Stomach (tissue), 9 donors: Measurements from ENCODE around the gene SRSF3. TPM values are rescaled to one million over a fixed set of nuclear protein-coding genes. Genes with fewer than 3 reads are reported as not detected.

Experiments used
- DNase-seq, 2 donors: peaks; one replicate each; pipeline versions ENCODE4 v3.0.0 to v3.0.0-alpha.2; 2013 to 2019
- H3K27ac ChIP-seq, 5 donors: fragments of 200-600 bp in 4 of 5; sonication (generic) in 4 of 5; one replicate each; pipeline ENCODE4 v1.5.1; 2013 to 2019; ENCODE audit warnings: mild to moderate bottlenecking in 1 of 5, moderate library complexity in 1 of 5
- H3K27me3 ChIP-seq, 3 donors: fragments of 200-600 bp; sonication (generic); one replicate each; pipeline ENCODE4 v1.5.1; 2017 to 2019; ENCODE audit warnings: mixed run types in 1 of 3
- H3K36me3 ChIP-seq, 4 donors: fragments of 200-600 bp; sonication (generic); 1 replicate in 3 of 4; 2 replicates in 1 of 4; pipeline ENCODE4 v1.5.1; 2016 to 2019
- H3K4me1 ChIP-seq, 4 donors: fragments of 200-600 bp; sonication (generic); one replicate each; pipeline ENCODE4 v1.5.1; 2016 to 2019
- H3K4me3 ChIP-seq, 4 donors: fragments of 200-600 bp; sonication (generic) in 3 of 4; one replicate each; pipeline ENCODE4 v1.5.1; 2016 to 2019; ENCODE audit warnings: mild to moderate bottlenecking in 1 of 4
- H3K9me3 ChIP-seq, 4 donors: fragments of 200-600 bp; sonication (generic); one replicate each; pipeline ENCODE4 v1.5.1; 2016 to 2019
- EP300 ChIP-seq: sonication (generic); formaldehyde crosslinking; IDR thresholded peaks from one replicate; pipeline ENCODE4 v1.6.1; 2017; ENCODE audit warnings: antibody characterized with exemption
- POLR2A ChIP-seq, 4 donors: fragments of 450-650 bp; IDR thresholded peaks; one replicate each; pipeline ENCODE4 v1.6.1; 2016; ENCODE audit warnings: antibody characterized with exemption in 4 of 4, control low read depth in 2 of 4, mild to moderate bottlenecking in 1 of 4, moderate library complexity in 1 of 4
- POLR2AphosphoS5 ChIP-seq, 3 donors: sonication (generic); formaldehyde crosslinking; IDR thresholded peaks; one replicate each; pipeline ENCODE4 v1.6.1; 2016; ENCODE audit warnings: antibody characterized with exemption in 3 of 3
- WGBS, 5 donors: extraction: QIAGEN DNeasy Blood & Tissue Kit in 3 of 5; methylation state at CpG; one replicate each; pipeline versions ENCODE4 v1.1.5 to v1.1.7; 2013 to 2018; 5-methylcytosine and 5-hydroxymethylcytosine counted together
- intact Hi-C: fragments of 100-400 bp; cut with DNase I; formaldehyde crosslinking; loops from one replicate; pipeline ENCODE4 v1.15.1; 2023; ENCODE audit warnings: low total_unique reads
- polyA plus RNA-seq, 3 donors: library from polyadenylated mRNA; stranded (reverse); fragments of 200-250 nt; gene quantifications; one replicate each; pipeline ENCODE4 v1.2.3, GENCODE V29; 2013
- total RNA-seq, 5 donors: library from RNA; depleted of rRNA; stranded (reverse); fragments of >200 nt; gene quantifications; one replicate each; pipeline versions ENCODE4 v1.1.0 to v1.2.3, GENCODE V29; 2014 to 2016
- TF ChIP-seq, protein P1 (sequence below), 7 experiments: fragments of 450-650 bp in 4 of 7; fragments of 200-600 bp in 3 of 7; sonication (generic) in 3 of 7; IDR thresholded peaks; one replicate each; pipeline ENCODE4 v1.5.1; 2016 to 2019; ENCODE audit warnings: antibody characterized with exemption in 7 of 7, control low read depth in 2 of 7, mild to moderate bottlenecking in 1 of 7
- donor health status: healthy with polysubstance abuse.
- donor health status: Bipolar disorder and iron deficiency.
- donor health status: healthy.

SRSF3 gene
- total and polyA plus RNA-seq, 8 donors, result 77.2 to 250 (median 146) TPM

DNA sequence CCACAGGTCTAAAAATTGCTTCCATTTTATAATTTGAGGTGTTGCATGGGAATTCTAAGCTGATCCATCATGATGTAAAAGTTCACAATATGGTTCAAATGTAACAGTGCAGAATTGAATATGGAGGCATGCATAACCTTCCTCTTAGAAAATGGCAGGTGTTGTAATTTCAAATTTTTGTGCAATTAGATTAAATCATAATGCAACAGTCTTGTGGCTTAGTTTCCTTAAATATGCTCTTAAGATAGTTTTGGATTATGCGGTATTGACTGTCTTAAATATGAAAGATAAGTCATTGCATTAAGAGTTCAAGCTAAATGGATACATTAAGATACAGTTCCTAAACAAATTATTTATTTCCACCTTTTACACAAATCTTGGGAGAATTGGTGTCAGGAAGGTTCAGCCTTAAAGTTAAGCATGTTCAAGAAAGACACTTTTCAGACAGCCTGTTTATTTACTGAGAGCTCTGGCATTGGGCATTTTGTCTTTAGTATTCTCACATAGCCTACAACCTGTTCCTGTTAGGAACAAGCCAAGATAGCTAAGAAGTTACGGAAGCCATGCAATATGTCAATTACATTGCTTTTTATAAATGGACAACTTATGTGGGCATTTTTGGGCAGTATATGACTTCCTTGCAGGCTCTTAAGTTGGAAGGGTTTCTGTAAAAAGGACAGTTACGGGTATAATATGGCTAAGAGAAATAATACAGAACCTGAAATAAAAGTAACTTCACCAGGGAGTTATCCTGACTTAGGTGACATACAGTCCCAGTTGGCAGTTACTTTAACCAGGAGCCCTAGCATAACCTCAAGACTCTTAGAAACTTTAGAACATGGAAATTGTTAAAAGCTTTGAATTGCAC lies 9.3 kb downstream of the SRSF3 start:
- intact Hi-C loops, result no loop called here
- Histone ChIP-seq H3K9me3 (no peaks in the 10 kb centered on the region), H3K27me3 (no peaks in the 10 kb centered on the region), H3K36me3 (peaks cover 89 to 100% (median 99%) of the 10 kb centered on the region in 4 donors), H3K4me1 (peaks cover 80 to 100% (median 95%) of the 10 kb centered on the region in 4 donors), H3K4me3 (no peak overlapping the region), H3K27ac (peak overlapping the region in 2 of 5 donors; percentile 31 to 68)
- no peak for DNase-seq
- TF ChIP-seq, protein P1, sequence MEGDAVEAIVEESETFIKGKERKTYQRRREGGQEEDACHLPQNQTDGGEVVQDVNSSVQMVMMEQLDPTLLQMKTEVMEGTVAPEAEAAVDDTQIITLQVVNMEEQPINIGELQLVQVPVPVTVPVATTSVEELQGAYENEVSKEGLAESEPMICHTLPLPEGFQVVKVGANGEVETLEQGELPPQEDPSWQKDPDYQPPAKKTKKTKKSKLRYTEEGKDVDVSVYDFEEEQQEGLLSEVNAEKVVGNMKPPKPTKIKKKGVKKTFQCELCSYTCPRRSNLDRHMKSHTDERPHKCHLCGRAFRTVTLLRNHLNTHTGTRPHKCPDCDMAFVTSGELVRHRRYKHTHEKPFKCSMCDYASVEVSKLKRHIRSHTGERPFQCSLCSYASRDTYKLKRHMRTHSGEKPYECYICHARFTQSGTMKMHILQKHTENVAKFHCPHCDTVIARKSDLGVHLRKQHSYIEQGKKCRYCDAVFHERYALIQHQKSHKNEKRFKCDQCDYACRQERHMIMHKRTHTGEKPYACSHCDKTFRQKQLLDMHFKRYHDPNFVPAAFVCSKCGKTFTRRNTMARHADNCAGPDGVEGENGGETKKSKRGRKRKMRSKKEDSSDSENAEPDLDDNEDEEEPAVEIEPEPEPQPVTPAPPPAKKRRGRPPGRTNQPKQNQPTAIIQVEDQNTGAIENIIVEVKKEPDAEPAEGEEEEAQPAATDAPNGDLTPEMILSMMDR (IDR thresholded peaks at IDR 0.05), result no peak
- TF ChIP-seq POLR2AphosphoS5 (IDR thresholded peaks at IDR 0.05) (no peak), POLR2A (IDR thresholded peaks at IDR 0.05) (no peak), EP300 (no peak)
- WGBS, 5 donors, result 74 to 84% (median 81%) methylated on average over 3 of the region's 3 CpGs

DNA sequence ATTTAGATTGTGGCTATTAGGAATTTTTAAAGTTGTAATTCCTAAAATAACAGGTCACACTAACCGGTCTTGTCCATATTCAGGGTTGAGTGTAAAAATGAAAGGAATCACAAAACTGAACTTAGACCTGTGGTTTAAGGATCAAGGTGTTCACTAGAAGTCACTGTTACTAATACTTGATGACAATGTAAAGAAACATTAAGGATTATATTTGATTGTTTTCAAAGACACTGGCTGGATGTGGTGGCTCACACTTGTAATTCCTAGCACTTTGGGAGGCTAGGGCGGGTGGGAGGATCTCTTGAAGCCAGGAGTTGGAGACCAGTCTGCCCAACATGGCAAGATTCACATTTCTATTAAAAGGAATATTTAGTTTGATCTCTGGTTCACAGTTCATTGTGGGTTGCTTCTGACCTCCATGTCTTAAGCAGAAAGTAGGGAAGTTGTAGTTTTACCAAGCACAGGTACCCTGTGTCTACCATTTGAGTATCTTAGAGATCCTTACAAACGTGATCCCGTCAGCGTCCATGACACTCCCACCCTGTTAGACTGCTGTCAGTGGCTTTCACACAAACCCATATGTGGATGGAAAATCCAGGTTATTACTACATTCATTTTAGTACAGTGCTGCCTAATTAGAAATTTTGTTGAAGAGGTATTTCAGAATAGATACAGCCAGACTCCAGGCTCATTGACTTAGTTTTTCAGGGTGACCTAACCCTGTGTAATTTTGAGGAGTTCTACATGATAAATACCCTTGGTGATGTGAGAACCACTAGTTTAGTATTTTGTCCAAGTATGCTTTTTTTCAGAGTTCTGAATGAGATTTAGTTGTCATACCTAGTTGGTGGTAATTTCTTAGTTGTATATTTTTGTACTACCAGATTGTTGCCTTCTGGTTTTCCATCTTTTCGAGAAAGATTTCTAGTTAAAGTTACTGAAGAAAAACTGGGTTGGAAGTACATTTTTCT lies 10.2 kb downstream of the SRSF3 start:
- 77 to 89% (median 79%) methylated on average over 6 of the region's 6 CpGs for WGBS, 5 donors
- intact Hi-C loops, result no loop called here
- H3K4me3 ChIP-seq, result no peak overlapping the region
- H3K27me3 ChIP-seq, result no peaks in the 10 kb centered on the region
- H3K27ac ChIP-seq, result peak overlapping the region in 3 of 5 donors; percentile 31 to 68 (median 37)
- H3K9me3 ChIP-seq, result no peaks in the 10 kb centered on the region
- DNase-seq, result no peak
- TF ChIP-seq POLR2A (IDR thresholded peaks at IDR 0.05) (no peak), POLR2AphosphoS5 (IDR thresholded peaks at IDR 0.05) (no peak), EP300 (no peak)
- TF ChIP-seq, protein P1 (IDR thresholded peaks at IDR 0.05), result no peak
- H3K4me1 ChIP-seq, result peaks cover 79 to 100% (median 93%) of the 10 kb centered on the region in 4 donors
- H3K36me3 ChIP-seq, result peaks cover 85 to 99% (median 98%) of the 10 kb centered on the region in 4 donors

DNA sequence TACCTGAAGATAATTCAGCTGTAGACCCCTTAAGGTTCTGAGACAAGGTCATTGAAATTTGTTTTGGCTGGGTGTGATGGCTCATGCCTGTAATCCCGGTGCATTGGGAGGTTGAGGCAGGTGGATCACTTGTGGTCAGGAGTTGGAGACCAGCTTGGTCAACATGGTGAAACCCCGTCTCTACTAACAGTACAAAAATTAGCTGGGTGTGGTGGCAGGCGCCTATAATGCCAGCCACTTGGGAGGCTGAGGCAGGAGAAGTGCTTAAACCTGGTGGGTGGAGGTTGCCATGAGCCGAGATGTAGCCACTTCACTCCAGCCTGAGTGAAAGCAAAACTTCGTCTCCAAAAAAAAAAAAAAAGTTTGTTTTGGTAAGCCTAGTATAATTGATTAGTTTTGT lies 11.0 kb downstream of the SRSF3 start:
- no peaks in the 10 kb centered on the region for H3K9me3 ChIP-seq
- peak overlapping the region in 4 of 5 donors; percentile 17 to 68 (median 34) for H3K27ac ChIP-seq
- peaks cover 75 to 100% (median 89%) of the 10 kb centered on the region in 4 donors for H3K4me1 ChIP-seq
- H3K27me3 ChIP-seq, result no peaks in the 10 kb centered on the region
- peaks cover 81 to 99% (median 98%) of the 10 kb centered on the region in 4 donors for H3K36me3 ChIP-seq
- 42 to 57% (median 53%) methylated on average over 5 of the region's 5 CpGs for WGBS, 5 donors
- intact Hi-C loops, result no loop called here
- TF ChIP-seq POLR2A (IDR thresholded peaks at IDR 0.05), result no peak
- no peak for TF ChIP-seq POLR2AphosphoS5 (IDR thresholded peaks at IDR 0.05)
- TF ChIP-seq, protein P1 (IDR thresholded peaks at IDR 0.05), result no peak
- TF ChIP-seq EP300, result no peak
- H3K4me3 ChIP-seq, result no peak overlapping the region
- DNase-seq, result no peak
